Spleen (tissue), 11 donors: Measurements from ENCODE around the gene TMEM132D. TPM values are rescaled to one million over a fixed set of nuclear protein-coding genes. Genes with fewer than 3 reads are reported as not detected.

ENCODE experiments used
- DNase-seq: peaks from one replicate; pipeline ENCODE4 v3.0.0-alpha.2; 2020
- H3K27ac ChIP-seq, 8 donors: fragments of 200-600 bp; sonication (generic) in 7 of 8; 1 replicate in 4 of 8; 2 replicates in 4 of 8; pipeline versions ENCODE4 v1.5.0 to v1.8.0; 2016 to 2021; ENCODE audit warnings: inconsistent platforms in 4 of 8, mild to moderate bottlenecking in 4 of 8, moderate library complexity in 1 of 8
- H3K27me3 ChIP-seq, 7 donors: fragments of 200-600 bp; sonication (generic) in 6 of 7; replicated peaks in 1 of 7; 1 replicate in 4 of 7; 2 replicates in 3 of 7; pipeline versions ENCODE4 v1.5.0 to v1.8.0; 2016 to 2021; ENCODE audit warnings: inconsistent platforms in 3 of 7, mild to moderate bottlenecking in 1 of 7
- H3K36me3 ChIP-seq, 6 donors: fragments of 200-600 bp; sonication (generic) in 5 of 6; 1 replicate in 4 of 6; 2 replicates in 2 of 6; pipeline versions ENCODE4 v1.5.0 to v1.8.0; 2016 to 2021; ENCODE audit warnings: inconsistent platforms in 2 of 6
- H3K4me1 ChIP-seq, 6 donors: fragments of 200-600 bp; sonication (generic) in 5 of 6; 1 replicate in 3 of 6; 2 replicates in 3 of 6; pipeline versions ENCODE4 v1.5.0 to v1.8.0; 2016 to 2021; ENCODE audit warnings: inconsistent platforms in 3 of 6
- H3K4me3 ChIP-seq, 8 donors: fragments of 200-600 bp; sonication (generic) in 7 of 8; 1 replicate in 4 of 8; 2 replicates in 4 of 8; pipeline versions ENCODE4 v1.5.0 to v1.8.0; 2016 to 2021; ENCODE audit warnings: inconsistent platforms in 4 of 8, mild to moderate bottlenecking in 4 of 8, moderate library complexity in 2 of 8
- H3K9me3 ChIP-seq, 8 donors: fragments of 200-600 bp; sonication (generic) in 7 of 8; 1 replicate in 4 of 8; 2 replicates in 4 of 8; pipeline versions ENCODE4 v1.5.0 to v1.8.0; 2016 to 2021; ENCODE audit warnings: inconsistent platforms in 4 of 8
- CTCF ChIP-seq, 11 experiments: fragments of 200-600 bp in 7 of 11; fragments of 450-650 bp in 4 of 11; sonication (generic) in 4 of 11; IDR thresholded peaks in 8 of 11; conservative IDR thresholded peaks in 3 of 11; 1 replicate in 7 of 11; 2 replicates in 4 of 11; pipeline versions ENCODE4 v1.4.0 to v1.8.0; 2016 to 2021; ENCODE audit warnings: antibody characterized with exemption in 11 of 11, inconsistent platforms in 4 of 11, mild to moderate bottlenecking in 1 of 11
- POLR2A ChIP-seq, 3 donors: fragments of 450-650 bp; IDR thresholded peaks; one replicate each; pipeline ENCODE4 v1.5.1; 2017; ENCODE audit warnings: antibody characterized with exemption in 3 of 3, mild to moderate bottlenecking in 1 of 3
- POLR2AphosphoS5 ChIP-seq, 3 donors: sonication (generic); formaldehyde crosslinking; IDR thresholded peaks; one replicate each; pipeline ENCODE4 v1.5.1; 2017; ENCODE audit warnings: antibody characterized with exemption in 3 of 3
- WGBS, 5 donors: extraction: QIAGEN DNeasy Blood & Tissue Kit in 3 of 5; methylation state at CpG; one replicate each; pipeline versions ENCODE4 v1.1.5 to v1.1.7; 2013 to 2018; 5-methylcytosine and 5-hydroxymethylcytosine counted together
- intact Hi-C: fragments of 100-400 bp; cut with DNase I; formaldehyde crosslinking; loops from one replicate; pipeline ENCODE4 v1.15.0; 2023; ENCODE audit warnings: low total_unique reads
- polyA plus RNA-seq, 3 donors: library from polyadenylated mRNA; stranded (reverse); fragments of 200-250 nt; gene quantifications; one replicate each; pipeline ENCODE4 v1.2.1, GENCODE V29; 2013
- total RNA-seq, 7 donors: library from RNA; depleted of rRNA in 3 of 7; stranded (reverse); fragments of >200 nt in 3 of 7; fragmentation: NEBNext Ultra II Directional in 4 of 7; extraction: Animal tissue kit (Norgen Biotek cat#: 25700) in 4 of 7; gene quantifications; one replicate each; pipeline versions ENCODE4 v1.1.0 to v1.2.1, GENCODE V29; 2016 to 2021
- donor health status: healthy with polysubstance abuse.
- donor health status: DM: no; HTN: no; CAD: no; lungs with moderate emphysema.
- donor health status: DM: no; HTN: no; CAD: no.
- donor health status: Bipolar disorder and iron deficiency.
- donor health status: healthy.
- donor health status: DM: no; HTN: no; CAD: no.
- donor health status: DM: yes; HTN: yes; CAD: no.

Gene TMEM132D
- total and polyA plus RNA-seq, 10 donors, result 0.03 TPM; not detected in 9

GRCh38 chr12:129215556-129215955, 688.3 kb downstream of the TMEM132D start:
- intact Hi-C loops, result no loop called here
- no peaks in the 10 kb centered on the region for H3K36me3 ChIP-seq
- peaks cover 0 to 8% (median 0%) of the 10 kb centered on the region in 7 donors for H3K27me3 ChIP-seq
- TF ChIP-seq CTCF (IDR thresholded peaks at IDR 0.05 in 8 of 11, conservative IDR thresholded peaks at IDR 0.05 in 3 of 11) (no peak), POLR2AphosphoS5 (IDR thresholded peaks at IDR 0.05) (no peak), POLR2A (IDR thresholded peaks at IDR 0.05) (no peak)
- no peak for DNase-seq
- 77 to 86% (median 82%) methylated on average over 5 of the region's 5 CpGs for WGBS, 5 donors
- H3K27ac ChIP-seq, result no peak overlapping the region
- peaks cover 0 to 61% (median 32%) of the 10 kb centered on the region in 8 donors for H3K9me3 ChIP-seq
- H3K4me1 ChIP-seq, result no peaks in the 10 kb centered on the region
- H3K4me3 ChIP-seq, result no peak overlapping the region

DNA sequence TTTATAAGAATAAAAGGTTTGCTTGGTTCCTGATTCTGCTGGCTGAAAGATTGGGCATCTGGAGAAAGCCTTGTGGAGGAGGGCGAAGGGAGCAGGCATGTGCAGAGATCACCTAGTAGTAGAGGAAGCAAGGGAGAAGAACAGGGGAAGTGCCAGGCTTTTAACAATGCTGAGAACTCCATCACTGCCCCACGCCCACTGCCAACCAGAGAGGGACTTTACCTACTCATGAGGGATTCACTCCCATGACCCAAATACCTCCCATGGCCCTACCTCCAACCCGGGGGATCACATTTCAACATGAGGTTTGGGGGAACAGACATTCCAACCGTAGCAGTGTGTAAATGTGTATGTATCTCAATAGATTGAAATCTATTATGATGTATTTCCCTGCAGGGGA, 690.3 kb downstream of the TMEM132D start:
- TF ChIP-seq CTCF (IDR thresholded peaks at IDR 0.05 in 8 of 11, conservative IDR thresholded peaks at IDR 0.05 in 3 of 11), result no peak
- no peak for TF ChIP-seq POLR2A (IDR thresholded peaks at IDR 0.05)
- no peak for TF ChIP-seq POLR2AphosphoS5 (IDR thresholded peaks at IDR 0.05)
- Histone ChIP-seq H3K4me1 (no peaks in the 10 kb centered on the region), H3K27ac (no peak overlapping the region), H3K27me3 (peaks cover 0 to 8% (median 0%) of the 10 kb centered on the region in 7 donors), H3K36me3 (no peaks in the 10 kb centered on the region), H3K4me3 (no peak overlapping the region), H3K9me3 (peaks cover 0 to 41% (median 19%) of the 10 kb centered on the region in 8 donors)
- DNase-seq, result no peak
- intact Hi-C loops, result no loop called here
- WGBS, 5 donors, result 69 to 83% (median 78%) methylated on average over 4 of the region's 4 CpGs

DNA sequence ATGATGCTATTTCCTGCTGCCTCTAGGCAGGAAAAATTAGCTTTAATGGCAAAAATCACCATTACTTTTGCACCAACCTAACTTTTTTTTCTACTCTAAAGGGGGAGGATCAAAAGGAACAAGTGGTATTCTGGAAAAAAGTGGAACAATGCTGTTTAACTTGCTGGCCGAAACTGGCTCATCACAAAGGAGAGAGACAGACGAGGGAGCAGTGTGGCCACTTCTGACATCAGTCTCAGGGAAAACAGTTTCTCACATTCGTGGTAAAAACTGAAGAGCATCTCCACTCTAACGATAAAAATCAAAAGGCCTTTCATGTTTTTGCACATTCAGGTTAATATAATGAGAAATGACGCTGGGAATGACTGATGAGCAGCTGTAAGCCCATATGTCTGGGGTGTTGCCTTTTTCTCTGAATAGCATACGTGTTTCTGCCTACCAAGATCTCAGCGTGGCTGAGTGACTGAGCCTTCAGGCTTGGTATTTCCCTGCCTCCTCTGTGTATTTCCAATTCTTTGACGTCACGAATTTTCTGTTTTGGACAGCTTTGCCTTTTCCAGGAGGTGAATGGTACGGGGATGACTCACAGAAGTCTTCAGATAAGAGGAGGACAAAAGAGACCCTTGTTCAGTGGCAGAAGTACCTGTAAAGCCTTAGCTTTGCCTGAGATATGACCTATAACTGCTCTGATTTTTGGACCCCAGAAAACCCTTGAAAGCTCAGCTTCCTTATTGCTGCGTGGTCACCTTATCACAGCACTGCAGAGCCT, 691.8 kb downstream of the TMEM132D start:
- 63 to 74% (median 68%) methylated on average over 11 of the region's 11 CpGs for WGBS, 5 donors
- Histone ChIP-seq H3K4me1 (no peaks in the 10 kb centered on the region), H3K36me3 (no peaks in the 10 kb centered on the region), H3K27ac (no peak overlapping the region), H3K27me3 (peaks cover 0 to 8% (median 0%) of the 10 kb centered on the region in 7 donors), H3K4me3 (no peak overlapping the region), H3K9me3 (peaks cover 0 to 26% (median 10%) of the 10 kb centered on the region in 8 donors)
- no peak for DNase-seq
- intact Hi-C loops, result no loop called here
- TF ChIP-seq POLR2A (IDR thresholded peaks at IDR 0.05) (no peak), CTCF (IDR thresholded peaks at IDR 0.05 in 8 of 11, conservative IDR thresholded peaks at IDR 0.05 in 3 of 11) (no peak), POLR2AphosphoS5 (IDR thresholded peaks at IDR 0.05) (no peak)

DNA sequence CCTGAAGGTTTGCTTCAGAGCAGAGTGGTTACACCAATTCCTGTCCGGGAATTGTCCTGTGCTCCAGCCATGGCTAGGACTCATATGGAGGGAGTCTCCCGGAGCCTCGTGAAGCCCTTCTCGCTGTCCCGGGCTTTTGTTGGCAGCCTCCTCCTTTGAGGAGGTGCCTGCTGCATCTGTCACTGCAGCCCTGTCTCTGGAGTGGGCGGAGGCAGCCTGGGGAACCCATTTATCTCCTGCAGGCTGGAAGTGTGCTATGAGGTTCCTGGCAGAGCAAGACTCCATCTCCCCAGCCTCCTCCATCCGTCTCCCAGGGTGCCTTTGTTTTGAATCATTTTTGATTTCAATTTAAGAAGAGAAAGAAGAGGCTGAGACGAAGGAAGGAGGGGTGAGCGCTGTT, 695.3 kb downstream of the TMEM132D start:
- intact Hi-C loops, result no loop called here
- WGBS, 5 donors, result 70 to 88% (median 77%) methylated on average over 5 to 9 of the region's 9 CpGs
- H3K36me3 ChIP-seq, result no peaks in the 10 kb centered on the region

More for the DNA sequence above, 695.3 kb downstream of the TMEM132D start:
- Histone ChIP-seq H3K27me3 (peaks cover 0 to 13% (median 0%) of the 10 kb centered on the region in 7 donors), H3K9me3 (peaks cover 0 to 5% (median 0%) of the 10 kb centered on the region in 8 donors), H3K27ac (no peak overlapping the region), H3K4me1 (no peaks in the 10 kb centered on the region), H3K4me3 (no peak overlapping the region)
- TF ChIP-seq CTCF (IDR thresholded peaks at IDR 0.05 in 8 of 11, conservative IDR thresholded peaks at IDR 0.05 in 3 of 11), result no peak
- TF ChIP-seq POLR2A (IDR thresholded peaks at IDR 0.05), result no peak
- no peak for TF ChIP-seq POLR2AphosphoS5 (IDR thresholded peaks at IDR 0.05)
- DNase-seq, result no peak
